EL (cell line): Measurements from ENCODE around the gene LRRC8D.

Source experiments
- DNase-seq: peaks from one replicate; pipeline ENCODE4 v3.0.0-alpha.2; 2016

The LRRC8D gene

GRCh38 chr1:89943846-89944781, 123.3 kb downstream of the LRRC8D start:
- DNase-seq: no peak

GRCh38 chr1:89945852-89946476, 125.1 kb downstream of the LRRC8D start:
- peak; percentile 67 for DNase-seq

GRCh38 chr1:89946532-89946931, 125.7 kb downstream of the LRRC8D start:
- no peak for DNase-seq

- DNase-seq: no peak
These were observed 128.0 kb downstream of the LRRC8D start for GRCh38 chr1:89948722-89949345.

- DNase-seq: no peak
These were observed 129.3 kb downstream of the LRRC8D start for GRCh38 chr1:89949991-89950624.

GRCh38 chr1:89950703-89951102, 129.9 kb downstream of the LRRC8D start:
- DNase-seq: no peak

GRCh38 chr1:89951766-89952604, 131.2 kb downstream of the LRRC8D start:
- DNase-seq: peak; percentile 83

GRCh38 chr1:89952605-89953130, 131.8 kb downstream of the LRRC8D start:
- DNase-seq: peak; percentile 34

GRCh38 chr1:89953131-89953626, 132.3 kb downstream of the LRRC8D start:
- peak; percentile 98 for DNase-seq

GRCh38 chr1:89953929-89954328, 133.1 kb downstream of the LRRC8D start:
- DNase-seq: no peak

- peak; percentile 50 for DNase-seq
These were observed 133.6 kb downstream of the LRRC8D start for GRCh38 chr1:89954401-89954800.

- DNase-seq: no peak
These were observed 134.7 kb downstream of the LRRC8D start for GRCh38 chr1:89955311-89956205.

- no peak for DNase-seq
These were observed 136.3 kb downstream of the LRRC8D start for GRCh38 chr1:89957107-89957506.

GRCh38 chr1:89958851-89959654, 138.2 kb downstream of the LRRC8D start:
- no peak for DNase-seq

- no peak for DNase-seq
These were observed 138.9 kb downstream of the LRRC8D start for GRCh38 chr1:89959719-89960118.

GRCh38 chr1:89962024-89962741, 141.4 kb downstream of the LRRC8D start:
- DNase-seq: peak; percentile 67

- DNase-seq: peak; percentile 27
These were observed 141.9 kb downstream of the LRRC8D start for GRCh38 chr1:89962742-89963075.

- DNase-seq: no peak
These were observed 144.4 kb downstream of the LRRC8D start for GRCh38 chr1:89965193-89965768.

- DNase-seq: no peak
These were observed 145.8 kb downstream of the LRRC8D start for GRCh38 chr1:89966656-89967055.
